Measurements from ENCODE around the gene EGFL8. TPM values are rescaled to one million over a fixed set of nuclear protein-coding genes. Genes with fewer than 3 reads are reported as not detected.
A peak's percentile ranks its signal among the peaks of the same experiment; 100 is the strongest.

The EGFL8 gene
- total and polyA plus RNA-seq, 9 of the 15 experiments (the other 6 are each of a cell fraction or from before 2014, with no cell fraction given) = 2.2 to 47.4 (median 14.2) TPM

- 0 out of 4 replicates have a peak, but pooled peaks of 1 of the 2 experiments have one; percentile 32 for TF ChIP-seq ZNF318 (IDR thresholded peaks at IDR 0.05; ENCODE audit: borderline replicate concordance in 1 of 2, low read depth in 1 of 2)
- no peak for TF ChIP-seq ZNF79 (CRISPR knock-in tag; IDR thresholded peaks at IDR 0.05; ENCODE audit: low read depth)
- TF ChIP-seq RB1 (IDR thresholded peaks at IDR 0.05; ENCODE audit: low read depth) = no peak
- no peak for TF ChIP-seq DIDO1 (tag; IDR thresholded peaks at IDR 0.05; ENCODE audit: low read depth)
- TF ChIP-seq KDM2B (CRISPR knock-in tag; IDR thresholded peaks at IDR 0.05) = no peak
- no peak for TF ChIP-seq ZNF57 (CRISPR knock-in tag; IDR thresholded peaks at IDR 0.05)
- TF ChIP-seq NCOA4 (IDR thresholded peaks at IDR 0.05; ENCODE audit: partially characterized antibody) = no peak
- no peak for TF ChIP-seq RFX7 (CRISPR knock-in tag; IDR thresholded peaks at IDR 0.05)
- TF ChIP-seq ZBTB8A (IDR thresholded peaks at IDR 0.05; ENCODE audit: partially characterized antibody) = no peak
- no peak for TF ChIP-seq ZNF140 (CRISPR knock-in tag; IDR thresholded peaks at IDR 0.05)
- TF ChIP-seq MNT (conservative IDR thresholded peaks at IDR 0.05) = peak; percentile 50 to 61; a peak in 2 of 4 replicates
- no peak for TF ChIP-seq ZNF717 (CRISPR knock-in tag; IDR thresholded peaks at IDR 0.05)
- TF ChIP-seq ZNF707 (CRISPR knock-in tag; conservative IDR thresholded peaks at IDR 0.05) = no peak
These were observed 25.9 kb downstream of the EGFL8 start, which contains the start of gene PBX2 (continued) for GRCh38 chr6:32190054-32190851.

Measured in K562 (cell line).